Measurements from ENCODE around the gene ACD.
A peak's percentile ranks its signal among the peaks of the same experiment; 100 is the strongest.

- TF ChIP-seq MAX (CRISPR knock-in tag; IDR thresholded peaks at IDR 0.05) (0 out of 2 replicates have a peak, but pooled peaks have one; percentile 15), FOXP1 (CRISPR knock-in tag; IDR thresholded peaks at IDR 0.05; ENCODE audit: borderline replicate concordance) (no peak), ATF2 (CRISPR knock-in tag; IDR thresholded peaks at IDR 0.05; ENCODE audit: borderline replicate concordance, low read depth) (no peak), CREB1 (CRISPR knock-in tag; IDR thresholded peaks at IDR 0.05) (no peak), CTCF (IDR thresholded peaks at IDR 0.05) (0 out of 2 replicates have a peak, but pooled peaks have one; percentile 9), TEAD4 (CRISPR knock-in tag; IDR thresholded peaks at IDR 0.05) (no peak), ARID4B (CRISPR knock-in tag; IDR thresholded peaks at IDR 0.05; ENCODE audit: borderline replicate concordance) (no peak)
Observed at GRCh38 chr16:67666559-67667452, 6.7 kb upstream of the ACD start, which contains the start of the genes C16orf86 and ENKD1.

Data from WTC11 (cell line).